IMR-90 (cell line): Measurements from ENCODE around the gene PTPRK. TPM values are rescaled to one million over a fixed set of nuclear protein-coding genes. Genes with fewer than 3 reads are reported as not detected.

Source experiments
- ATAC-seq: fragments of 200-7000 bp; cut with Tn5 transposase; 2 replicates; pipeline ENCODE4 v1.9.1; 2020; ENCODE audit warnings: low read depth, mild to moderate bottlenecking, moderate library complexity
- BruUV-seq: library from RNA; stranded (reverse); fragments of 400-500 nt; replicated peaks from 2 replicates; lab custom pipeline; 2021; lab: Mats Ljungman, UMichigan
- CTCF ChIA-PET: fragments of 300-600 bp; formaldehyde crosslinking; extraction: SDS; loops from one replicate; lab custom pipeline; 2021; ENCODE audit warnings: antibody characterized with exemption; lab: Yijun Ruan, JAX
- POLR2A ChIA-PET: fragments of 300-600 bp; sonication (Branson Sonifier 250); formaldehyde crosslinking; loops from one replicate; lab custom pipeline; 2022; ENCODE audit warnings: antibody characterized with exemption; ENCODE audit not compliant: unreplicated experiment; lab: Charles Lee
- DNase-seq: peaks from one replicate; pipeline ENCODE4 v3.0.0; 2013
- H2AFZ ChIP-seq: replicated peaks from 2 replicates; pipeline ENCODE3; 2013; ENCODE audit warnings: low read length, mild to moderate bottlenecking; ENCODE audit not compliant: poor library complexity
- H2AK5ac ChIP-seq: 2 replicates; pipeline ENCODE4 v1.6.1; 2013; ENCODE audit warnings: low read depth, low read length, inconsistent platforms
- H2AK9ac ChIP-seq: replicated peaks from 2 replicates; pipeline ENCODE3; 2013; ENCODE audit warnings: mild to moderate bottlenecking, low read depth, low read length, moderate library complexity; ENCODE audit not compliant: poor library complexity
- H2BK120ac ChIP-seq: 2 replicates; pipeline ENCODE4 v1.6.1; 2013; ENCODE audit warnings: low read depth, low read length, inconsistent platforms
- H2BK15ac ChIP-seq: 3 replicates; pipeline ENCODE4 v1.6.1; 2013; ENCODE audit warnings: low read depth, low read length, inconsistent platforms
- H2BK20ac ChIP-seq: 2 replicates; pipeline ENCODE4 v1.6.1; 2013; ENCODE audit warnings: low read depth, mild to moderate bottlenecking, inconsistent platforms, low read length, moderate library complexity
- H2BK5ac ChIP-seq: 2 replicates; pipeline ENCODE4 v1.6.1; 2013; ENCODE audit warnings: mild to moderate bottlenecking, low read depth, low read length, inconsistent platforms; ENCODE audit not compliant: poor library complexity, severe bottlenecking
- H3K14ac ChIP-seq: replicated peaks from 2 replicates; pipeline ENCODE4 v1.6.1; 2013; ENCODE audit warnings: low read depth, low read length, inconsistent platforms
- H3K18ac ChIP-seq: 2 replicates; pipeline ENCODE4 v1.6.1; 2013; ENCODE audit warnings: low read depth, low read length, control low read depth
- H3K23ac ChIP-seq: 2 replicates; pipeline ENCODE4 v1.6.1; 2013; ENCODE audit warnings: low read depth, low read length, inconsistent platforms
- H3K27ac ChIP-seq: 2 replicates; pipeline ENCODE4 v1.5.1; 2013; ENCODE audit warnings: mild to moderate bottlenecking, control low read depth, low read length; ENCODE audit not compliant: insufficient read depth
- H3K27me3 ChIP-seq: 2 replicates; pipeline ENCODE4 v1.6.1; 2013; ENCODE audit warnings: low read length; ENCODE audit not compliant: control insufficient read depth, insufficient read depth
- H3K36me3 ChIP-seq: 2 replicates; pipeline ENCODE4 v1.6.1; 2013; ENCODE audit warnings: low read length, mixed read lengths; ENCODE audit not compliant: control insufficient read depth, insufficient read depth
- H3K4ac ChIP-seq: 2 replicates; pipeline ENCODE4 v1.6.1; 2013; ENCODE audit warnings: low read depth, low read length, inconsistent platforms
- H3K4me1 ChIP-seq: 2 replicates; pipeline ENCODE4 v1.6.1; 2013; ENCODE audit warnings: low read length, mixed read lengths; ENCODE audit not compliant: control insufficient read depth, insufficient read depth
- H3K4me2 ChIP-seq: 2 replicates; pipeline ENCODE4 v1.6.1; 2013; ENCODE audit warnings: low read depth, mild to moderate bottlenecking, control low read depth, low read length, moderate library complexity
- H3K4me3 ChIP-seq: 2 replicates; pipeline ENCODE4 v1.5.1; 2013; ENCODE audit warnings: low read depth, mild to moderate bottlenecking, control low read depth, low read length, moderate library complexity; ENCODE audit not compliant: insufficient read depth
- H3K56ac ChIP-seq: 2 replicates; pipeline ENCODE4 v1.6.1; 2013; ENCODE audit warnings: low read length, inconsistent platforms; ENCODE audit not compliant: insufficient read depth; ENCODE audit errors: extremely low read depth
- H3K79me1 ChIP-seq, 2 experiments: 2 replicates each; pipeline ENCODE4 v1.6.1; 2013; ENCODE audit warnings: low read length in 2 of 2, inconsistent platforms in 1 of 2, low read depth in 1 of 2
- H3K9ac ChIP-seq: 2 replicates; pipeline ENCODE4 v1.6.1; 2013; ENCODE audit warnings: low read depth, low read length, control low read depth
- H3K9me1 ChIP-seq: 2 replicates; pipeline ENCODE4 v1.6.1; 2013; ENCODE audit warnings: low read length, inconsistent platforms; ENCODE audit not compliant: insufficient read depth
- H3K9me3 ChIP-seq: 2 replicates; pipeline ENCODE4 v1.6.1; 2013; ENCODE audit warnings: low read length; ENCODE audit not compliant: control insufficient read depth, insufficient read depth
- H4K20me1 ChIP-seq: 2 replicates; pipeline ENCODE4 v1.6.1; 2013; ENCODE audit warnings: low read length, inconsistent platforms; ENCODE audit not compliant: insufficient read depth
- H4K5ac ChIP-seq: 2 replicates; pipeline ENCODE4 v1.6.1; 2013; ENCODE audit warnings: mild to moderate bottlenecking, low read depth, low read length, control low read depth
- H4K8ac ChIP-seq, 2 experiments: 2 replicates each; pipeline ENCODE4 v1.6.1; 2013; ENCODE audit warnings: low read depth in 2 of 2, low read length in 2 of 2, control low read depth in 1 of 2, inconsistent platforms in 1 of 2
- H4K91ac ChIP-seq: 2 replicates; pipeline ENCODE4 v1.6.1; 2013; ENCODE audit warnings: low read depth, low read length, inconsistent platforms; ENCODE audit not compliant: insufficient read depth
- BHLHE40 ChIP-seq: fragments of 150-350 bp; IDR thresholded peaks from 2 replicates; pipeline ENCODE4 v1.6.1; 2016; ENCODE audit warnings: mild to moderate bottlenecking, low read depth, low read length
- CEBPB ChIP-seq: IDR thresholded peaks from 2 replicates; pipeline ENCODE4 v1.6.1; 2012; ENCODE audit warnings: low read depth, low read length, improper control_type of control experiment
- CHD1 ChIP-seq: IDR thresholded peaks from 2 replicates; pipeline ENCODE4 v1.6.1; 2012; ENCODE audit warnings: low read depth, low read length, improper control_type of control experiment
- ELK1 ChIP-seq: fragments of 150-350 bp; IDR thresholded peaks from 2 replicates; pipeline ENCODE4 v1.6.1; 2016; ENCODE audit warnings: low read depth, mild to moderate bottlenecking, low read length, moderate library complexity, borderline replicate concordance
- FOS ChIP-seq: fragments of 150-350 bp; IDR thresholded peaks from 2 replicates; pipeline ENCODE4 v1.6.1; 2016; ENCODE audit warnings: low read depth, low read length
- MAFK ChIP-seq: IDR thresholded peaks from 2 replicates; pipeline ENCODE4 v1.6.1; 2012; ENCODE audit warnings: low read depth, low read length, improper control_type of control experiment
- MAZ ChIP-seq: IDR thresholded peaks from 2 replicates; pipeline ENCODE4 v1.6.1; 2012; ENCODE audit warnings: low read depth, mild to moderate bottlenecking, low read length, improper control_type of control experiment, moderate library complexity, borderline replicate concordance
- MXI1 ChIP-seq: IDR thresholded peaks from 2 replicates; pipeline ENCODE4 v1.6.1; 2012; ENCODE audit warnings: low read depth, mild to moderate bottlenecking, low read length, moderate library complexity, borderline replicate concordance
- NFE2L2 ChIP-seq: fragments of 150-350 bp; IDR thresholded peaks from 2 replicates; pipeline ENCODE4 v1.6.1; 2016; ENCODE audit warnings: low read depth, mild to moderate bottlenecking, low read length
- POLR2A ChIP-seq: IDR thresholded peaks from 2 replicates; pipeline ENCODE4 v1.6.1; 2012; ENCODE audit warnings: mild to moderate bottlenecking, low read depth, low read length
- RAD21 ChIP-seq: IDR thresholded peaks from 2 replicates; pipeline ENCODE4 v1.6.1; 2012; ENCODE audit warnings: low read length, improper control_type of control experiment
- RCOR1 ChIP-seq: IDR thresholded peaks from 2 replicates; pipeline ENCODE4 v1.6.1; 2012; ENCODE audit warnings: mild to moderate bottlenecking, low read length, improper control_type of control experiment; ENCODE audit not compliant: insufficient replicate concordance
- RFX5 ChIP-seq: IDR thresholded peaks from 2 replicates; pipeline ENCODE4 v1.8.0; 2012; ENCODE audit warnings: low read depth, mild to moderate bottlenecking, low read length, moderate library complexity
- SMC3 ChIP-seq: fragments of 150-350 bp; IDR thresholded peaks from 2 replicates; pipeline ENCODE4 v1.6.1; 2016; ENCODE audit warnings: low read depth, mild to moderate bottlenecking, antibody characterized with exemption, low read length, moderate library complexity
- WGBS, 2 experiments: methylation state at CpG; one replicate each; pipeline versions ENCODE4 v1.1.5 to v1.1.7; 2013; ENCODE audit warnings: missing lambda C conversion rate in 2 of 2; ENCODE audit not compliant: insufficient read length in 1 of 2; ENCODE audit errors: extremely low coverage in 2 of 2; 5-methylcytosine and 5-hydroxymethylcytosine counted together
- dilution Hi-C: fragments of 300-500 bp; cut with HindIII; formaldehyde crosslinking; loops from one replicate; pipeline ENCODE4 v1.14.3; 2018; ENCODE audit warnings: low sequenced_read_pairs; ENCODE audit not compliant: unreplicated experiment
- in situ Hi-C: fragments of 300-500 bp; cut with MboI; formaldehyde crosslinking; loops from 3 replicates; pipeline ENCODE4 v1.14.3; 2019; ENCODE audit warnings: low sequenced_read_pairs, inconsistent platforms, mixed read lengths
- intact Hi-C: fragments of 100-400 bp; cut with micrococcal nuclease; formaldehyde crosslinking; loops from 2 replicates; pipeline ENCODE4 v1.10.0; 2022
- polyA plus RNA-seq, 3 experiments: library from polyadenylated mRNA; depleted of rRNA; stranded (reverse); fragments of >200 nt; gene quantifications; 2 replicates each; pipeline ENCODE4 v1.2.3, GENCODE V29; 2012; ENCODE audit warnings: low replicate concordance in 1 of 3
- total RNA-seq: library from RNA; depleted of rRNA; stranded (reverse); fragments of >200 nt; gene quantifications from 2 replicates; pipeline ENCODE4 v1.2.3, GENCODE V29; 2012
- TF ChIP-seq, protein P1 (sequence below): conservative IDR thresholded peaks from 2 replicates; pipeline ENCODE4 v1.5.1; 2012; ENCODE audit warnings: mild to moderate bottlenecking, low read depth, low read length, improper control_type of control experiment
- TF ChIP-seq, protein P2 (sequence below): fragments of 150-350 bp; IDR thresholded peaks from 2 replicates; pipeline ENCODE4 v1.6.1; 2017; ENCODE audit warnings: mild to moderate bottlenecking, antibody characterized with exemption, low read length, low read depth

The PTPRK gene
- total and polyA plus RNA-seq, 2 of the 4 experiments (the other 2 are of a cell fraction): 18.0 to 80.8 TPM

- H2BK15ac ChIP-seq: no peak overlapping the region
- peaks cover 56% of the 10 kb centered on the region for H4K20me1 ChIP-seq
- intact Hi-C loops: loop anchor here (5.0 kb wide), 1 partner anchor 62 kb away; no protein-coding TSS in a partner anchor
- peaks cover 37 to 51% of the 10 kb centered on the region in 2 experiments for H3K79me1 ChIP-seq
- H2AFZ ChIP-seq: no peak overlapping the region
- dilution Hi-C loops: no loop called here
- peaks cover 11% of the 10 kb centered on the region for H3K4me1 ChIP-seq
- no peak overlapping the region for H4K91ac ChIP-seq
- POLR2A ChIA-PET: no interaction called here
- H3K14ac ChIP-seq: no peak overlapping the region
- H3K9ac ChIP-seq: no peak overlapping the region
- H2BK5ac ChIP-seq: no peak overlapping the region
- H3K9me3 ChIP-seq: no peaks in the 10 kb centered on the region
- no peak overlapping the region for H3K18ac ChIP-seq
- H3K27ac ChIP-seq: no peak overlapping the region
- TF ChIP-seq CHD1 (no peak), RCOR1 (no peak), CEBPB (no peak), MXI1 (no peak), BHLHE40 (no peak), RAD21 (no peak), MAZ (no peak), FOS (no peak), MAFK (no peak), NFE2L2 (no peak), POLR2A (no peak), ELK1 (no peak), SMC3 (no peak), RFX5 (no peak)
- TF ChIP-seq, protein P1, sequence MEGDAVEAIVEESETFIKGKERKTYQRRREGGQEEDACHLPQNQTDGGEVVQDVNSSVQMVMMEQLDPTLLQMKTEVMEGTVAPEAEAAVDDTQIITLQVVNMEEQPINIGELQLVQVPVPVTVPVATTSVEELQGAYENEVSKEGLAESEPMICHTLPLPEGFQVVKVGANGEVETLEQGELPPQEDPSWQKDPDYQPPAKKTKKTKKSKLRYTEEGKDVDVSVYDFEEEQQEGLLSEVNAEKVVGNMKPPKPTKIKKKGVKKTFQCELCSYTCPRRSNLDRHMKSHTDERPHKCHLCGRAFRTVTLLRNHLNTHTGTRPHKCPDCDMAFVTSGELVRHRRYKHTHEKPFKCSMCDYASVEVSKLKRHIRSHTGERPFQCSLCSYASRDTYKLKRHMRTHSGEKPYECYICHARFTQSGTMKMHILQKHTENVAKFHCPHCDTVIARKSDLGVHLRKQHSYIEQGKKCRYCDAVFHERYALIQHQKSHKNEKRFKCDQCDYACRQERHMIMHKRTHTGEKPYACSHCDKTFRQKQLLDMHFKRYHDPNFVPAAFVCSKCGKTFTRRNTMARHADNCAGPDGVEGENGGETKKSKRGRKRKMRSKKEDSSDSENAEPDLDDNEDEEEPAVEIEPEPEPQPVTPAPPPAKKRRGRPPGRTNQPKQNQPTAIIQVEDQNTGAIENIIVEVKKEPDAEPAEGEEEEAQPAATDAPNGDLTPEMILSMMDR: no peak
- TF ChIP-seq, protein P2, sequence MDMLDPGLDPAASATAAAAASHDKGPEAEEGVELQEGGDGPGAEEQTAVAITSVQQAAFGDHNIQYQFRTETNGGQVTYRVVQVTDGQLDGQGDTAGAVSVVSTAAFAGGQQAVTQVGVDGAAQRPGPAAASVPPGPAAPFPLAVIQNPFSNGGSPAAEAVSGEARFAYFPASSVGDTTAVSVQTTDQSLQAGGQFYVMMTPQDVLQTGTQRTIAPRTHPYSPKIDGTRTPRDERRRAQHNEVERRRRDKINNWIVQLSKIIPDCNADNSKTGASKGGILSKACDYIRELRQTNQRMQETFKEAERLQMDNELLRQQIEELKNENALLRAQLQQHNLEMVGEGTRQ: no peak
- H3K9me1 ChIP-seq: peaks cover 8% of the 10 kb centered on the region; the same call in 1 of the 2 replicates
- no peak overlapping the region for H3K23ac ChIP-seq
- H3K56ac ChIP-seq: no peak overlapping the region
- no CpG with 5 or more reads among the region's 5 CpGs for WGBS, 2 experiments
- DNase-seq (no peak), ATAC-seq (no peak)
- BruUV-seq: no TSS peak
- peaks cover 5% of the 10 kb centered on the region; the same call in 1 of the 2 replicates for H3K36me3 ChIP-seq
- H3K27me3 ChIP-seq: no peaks in the 10 kb centered on the region
- H2AK9ac ChIP-seq: no peak overlapping the region
- H2BK20ac ChIP-seq: no peak overlapping the region
- no peak overlapping the region for H3K4ac ChIP-seq
- H2BK120ac ChIP-seq: no peak overlapping the region
- no peak overlapping the region for H4K5ac ChIP-seq
- H2AK5ac ChIP-seq: no peak overlapping the region
- no peak overlapping the region for H4K8ac ChIP-seq
- H3K4me3 ChIP-seq: no peak overlapping the region
- H3K4me2 ChIP-seq: no peak overlapping the region
- in situ Hi-C loops: no loop called here
- CTCF ChIA-PET: interaction anchor here (0.6 to 0.7 kb wide), 2 partner anchors 17 to 22 kb away, joined by 3 to 4 read pairs; no protein-coding TSS in a partner anchor
Observed at GRCh38 chr6:128494440-128494839, 26.0 kb downstream of the PTPRK start.
